ENCODE measurements around the gene HEMGN. TPM values are rescaled to one million over a fixed set of nuclear protein-coding genes. Genes with fewer than 3 reads are reported as not detected.

The HEMGN gene
- total and polyA plus RNA-seq, 2 donors = 8.3 TPM; not detected in 1

GRCh38 chr9:97889941-97890887, 47.8 kb downstream of the HEMGN start:
- Histone ChIP-seq H3K36me3 (ENCODE audit: insufficient read depth) (no peaks in the 10 kb centered on the region), H3K4me1 (ENCODE audit: insufficient read depth) (no peaks in the 10 kb centered on the region), H3K4me3 (ENCODE audit: low read depth, low read length) (no peak overlapping the region), H3K27ac (ENCODE audit: low read depth) (no peak overlapping the region)
- no peak for DNase-seq (ENCODE audit: extremely low spot score)
- WGBS = 39% methylated on average over 9 of the region's 9 CpGs

GRCh38 chr9:97880336-97880735, 57.6 kb downstream of the HEMGN start:
- WGBS = 76% methylated on average over 4 of the region's 4 CpGs

More at GRCh38 chr9:97880336-97880735, 57.6 kb downstream of the HEMGN start:
- no peak for DNase-seq (ENCODE audit: extremely low spot score)
- H3K4me3 ChIP-seq (ENCODE audit: low read depth, low read length) = no peak overlapping the region
- no peaks in the 10 kb centered on the region for H3K4me1 ChIP-seq (ENCODE audit: insufficient read depth)
- no peaks in the 10 kb centered on the region for H3K36me3 ChIP-seq (ENCODE audit: insufficient read depth)
- no peak overlapping the region for H3K27ac ChIP-seq (ENCODE audit: low read depth)

Small RNAs within 50 kb of the gene (small RNA-seq; reads per million reads assigned to genes)
- not detected for gene RF00019

Other genes with a start within 250 kb of the HEMGN start
- gene XPA, start 240.8 kb downstream of the HEMGN start, total RNA-seq = 26.0 TPM
- 23.0 TPM for gene XPA, start 240.8 kb downstream of the HEMGN start, polyA plus RNA-seq
- gene FOXE1, start 84.9 kb downstream of the HEMGN start, total RNA-seq = not detected
- gene FOXE1, start 84.9 kb downstream of the HEMGN start, polyA plus RNA-seq = not detected
- gene TRMO, start 15.7 kb downstream of the HEMGN start, total RNA-seq = 17.2 TPM
- gene TRMO, start 15.7 kb downstream of the HEMGN start, polyA plus RNA-seq = 9.9 TPM
- gene ANP32B, start 45.2 kb upstream of the HEMGN start, total RNA-seq = 11.3 TPM
- gene ANP32B, start 45.2 kb upstream of the HEMGN start, polyA plus RNA-seq = 135 TPM
- 32.8 TPM for gene NANS, start 118.6 kb upstream of the HEMGN start, total RNA-seq
- 35.3 TPM for gene NANS, start 118.6 kb upstream of the HEMGN start, polyA plus RNA-seq
- gene TRIM14, start 181.1 kb upstream of the HEMGN start, total RNA-seq = 4.2 TPM
- gene TRIM14, start 181.1 kb upstream of the HEMGN start, polyA plus RNA-seq = 8.5 TPM